ENCODE measurements around the gene NFYC.

NFYC gene

GRCh38 chr1:40798366-40799281 lies 107.1 kb downstream of the NFYC start:
- DNase-seq (ENCODE audit: low spot score): no peak

DNA sequence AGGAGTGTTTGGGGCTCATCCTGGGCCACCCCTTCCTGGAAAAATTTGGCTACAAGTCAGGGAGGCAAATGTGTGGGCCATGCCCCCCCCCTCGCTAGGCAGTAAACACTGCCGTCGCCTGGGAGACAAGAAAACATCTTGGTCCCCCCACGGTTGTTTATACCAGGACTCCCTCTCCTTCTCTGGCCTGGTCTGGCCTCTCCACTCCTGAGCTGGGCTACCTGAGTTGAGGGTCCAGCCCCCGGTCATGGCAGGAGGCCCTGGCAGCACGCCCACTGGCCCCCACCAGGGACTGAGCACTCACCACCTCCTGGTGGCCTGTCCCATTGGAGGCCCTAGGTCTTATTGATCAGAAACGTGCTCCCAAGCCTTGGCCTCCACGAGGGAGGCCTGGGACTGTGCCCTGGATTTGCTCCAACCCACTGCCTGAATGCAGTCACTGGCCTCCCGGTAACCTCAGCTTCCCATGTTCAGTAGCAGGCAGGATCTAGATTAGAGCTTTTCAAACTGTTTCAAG lies 107.9 kb downstream of the NFYC start:
- DNase-seq (ENCODE audit: low spot score): no peak

DNA sequence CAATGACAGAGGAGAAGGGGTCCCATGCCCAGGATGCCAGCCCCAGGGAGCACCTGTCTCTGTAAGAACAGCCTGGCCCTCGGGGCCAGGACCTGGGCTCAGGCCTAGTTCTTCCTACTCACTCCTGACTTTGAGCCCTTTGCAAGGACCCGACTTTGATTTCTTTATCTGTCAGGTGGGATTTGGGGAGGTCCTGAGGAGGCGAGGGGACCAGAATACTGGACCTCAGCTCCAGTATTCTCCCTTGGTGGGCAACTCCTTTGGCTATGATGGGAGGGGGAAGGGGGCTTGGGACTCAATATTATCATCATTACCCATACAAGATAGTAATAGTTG lies 110.2 kb downstream of the NFYC start:
- DNase-seq (ENCODE audit: low spot score): no peak

GRCh38 chr1:40802078-40802741 lies 110.7 kb downstream of the NFYC start:
- peak; percentile 86 for DNase-seq (ENCODE audit: low spot score)

DNA sequence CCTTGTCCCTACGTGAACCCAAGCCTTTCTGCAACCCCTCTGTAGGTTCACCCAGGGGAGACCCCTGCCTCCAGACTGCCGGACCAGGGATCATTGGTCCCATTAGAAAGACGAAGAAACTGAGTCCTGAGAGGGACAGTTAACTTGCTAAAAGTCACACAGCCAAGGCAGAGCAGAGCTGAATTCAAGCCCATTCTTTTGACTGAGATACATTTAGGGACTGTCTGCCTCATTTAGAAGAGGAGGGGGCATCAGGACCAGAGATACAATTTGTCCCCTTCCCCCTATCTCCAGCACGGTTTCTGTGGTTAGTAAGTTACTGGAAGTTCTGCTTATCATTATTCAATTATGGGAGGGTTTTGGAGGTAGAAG lies 111.2 kb downstream of the NFYC start:
- DNase-seq (ENCODE audit: low spot score): no peak

DNA sequence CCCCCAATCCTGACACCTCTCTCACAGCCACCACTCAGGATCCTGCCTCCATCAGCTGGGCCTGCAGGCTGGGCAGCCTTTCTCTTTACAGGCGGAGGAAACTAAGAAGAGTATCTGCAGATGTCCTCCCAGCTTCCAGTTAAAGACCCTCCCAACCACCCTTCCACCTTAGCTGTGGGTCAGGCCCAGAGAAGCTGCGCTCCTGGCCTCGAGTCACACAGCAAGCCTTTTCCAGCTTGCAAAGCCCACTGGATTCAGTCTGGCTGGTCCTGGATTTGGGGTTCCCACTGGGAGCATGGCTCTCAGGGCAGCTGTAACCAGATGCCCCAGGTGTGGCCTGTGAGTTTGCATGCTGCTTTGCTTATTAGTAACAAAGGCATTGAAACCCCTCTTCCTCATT lies 111.9 kb downstream of the NFYC start:
- DNase-seq (ENCODE audit: low spot score): no peak

- no peak for DNase-seq (ENCODE audit: low spot score)
These were observed 112.4 kb downstream of the NFYC start for GRCh38 chr1:40803902-40804301.

GRCh38 chr1:40806240-40806639 lies 114.7 kb downstream of the NFYC start:
- no peak for DNase-seq (ENCODE audit: low spot score)

DNA sequence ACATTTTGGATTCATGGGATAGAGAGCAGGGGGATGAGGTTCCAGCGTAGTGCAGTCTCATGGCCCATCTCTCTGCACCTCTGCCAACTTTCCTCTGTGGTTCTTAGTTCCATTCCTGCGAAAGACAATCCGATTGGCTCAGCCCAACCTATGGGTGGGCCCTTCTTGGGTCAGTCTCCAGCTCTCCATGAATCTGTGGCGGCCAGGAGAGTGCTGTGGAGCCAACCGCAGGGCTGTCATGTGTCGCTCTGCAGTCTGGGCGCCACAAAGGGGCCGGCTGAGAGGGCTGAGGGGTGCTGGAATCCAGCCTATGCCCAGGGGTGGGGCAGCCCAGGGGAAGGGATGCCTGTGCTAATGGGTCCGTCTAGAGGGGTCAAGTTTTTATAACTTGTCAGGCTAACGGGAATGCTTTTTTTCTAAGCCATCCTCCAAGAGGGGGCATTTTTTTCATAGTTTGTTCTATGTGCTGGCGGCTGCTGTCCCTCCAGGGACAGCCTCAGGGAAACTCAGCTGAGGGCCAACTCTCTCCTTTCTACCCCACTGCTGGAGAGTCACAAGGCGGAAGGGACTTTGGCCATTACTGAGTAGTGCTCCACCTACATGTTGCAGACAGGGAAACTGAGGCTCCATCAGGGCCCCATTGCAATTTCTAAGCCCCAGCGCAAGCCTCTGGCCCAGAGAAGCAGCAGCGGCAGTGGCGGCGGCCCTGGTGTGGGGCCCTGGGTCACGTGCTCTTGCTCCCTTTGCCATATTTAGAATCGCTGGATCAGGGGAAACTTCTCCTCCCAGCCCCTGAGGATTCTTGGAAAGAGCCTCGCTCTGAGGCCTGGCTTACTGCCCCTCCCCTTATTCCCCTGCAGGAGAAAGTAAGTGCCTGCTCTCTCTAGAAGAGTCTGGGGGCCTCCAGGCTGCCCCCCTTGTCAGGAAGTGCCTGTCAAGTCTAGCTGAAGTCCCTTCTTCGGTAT lies 115.5 kb downstream of the NFYC start:
- DNase-seq (ENCODE audit: low spot score): no peak

GRCh38 chr1:40808002-40808401 lies 116.5 kb downstream of the NFYC start:
- no peak for DNase-seq (ENCODE audit: low spot score)

DNA sequence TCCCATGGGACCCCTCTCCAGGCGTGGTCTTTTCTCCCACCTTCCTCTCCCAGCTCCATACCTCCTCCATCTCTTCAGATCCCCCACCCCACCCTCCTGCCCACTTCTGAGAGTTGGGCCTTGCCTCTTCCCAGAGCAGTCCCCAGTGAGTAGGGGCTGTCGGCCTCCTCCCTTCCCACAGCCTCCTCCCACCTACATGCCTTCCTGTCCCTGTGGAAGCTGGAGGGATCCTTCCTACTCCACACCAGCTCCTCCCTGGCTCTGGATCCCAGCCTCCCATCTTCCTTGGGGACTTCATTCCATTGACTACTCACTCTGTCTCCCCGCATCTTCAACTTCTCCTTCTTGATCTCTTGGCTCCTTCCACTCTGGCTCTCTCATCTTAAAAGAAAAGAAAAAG lies 116.9 kb downstream of the NFYC start:
- DNase-seq (ENCODE audit: low spot score): no peak

GRCh38 chr1:40808909-40809308 lies 117.4 kb downstream of the NFYC start:
- no peak for DNase-seq (ENCODE audit: low spot score)

DNA sequence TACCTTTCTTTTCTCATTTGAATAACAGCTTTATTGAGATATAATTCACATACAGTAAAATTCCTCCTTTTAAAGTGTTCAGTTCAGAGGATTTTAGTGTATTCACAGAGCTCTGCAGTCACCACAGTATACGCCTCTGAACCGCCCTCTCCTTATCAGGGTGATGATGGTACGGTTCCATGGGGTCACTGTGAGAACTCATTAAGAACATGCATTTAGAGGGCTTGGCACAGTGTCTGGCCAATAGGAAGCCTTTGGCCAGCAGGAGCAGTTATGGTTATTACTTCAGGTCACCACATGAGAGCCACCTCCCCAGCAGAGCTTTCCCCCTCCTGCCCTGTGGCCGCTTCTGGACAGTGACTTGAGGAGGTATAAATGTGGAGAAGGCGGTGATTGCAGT lies 119.4 kb downstream of the NFYC start:
- DNase-seq (ENCODE audit: low spot score): peak; percentile 38

DNA sequence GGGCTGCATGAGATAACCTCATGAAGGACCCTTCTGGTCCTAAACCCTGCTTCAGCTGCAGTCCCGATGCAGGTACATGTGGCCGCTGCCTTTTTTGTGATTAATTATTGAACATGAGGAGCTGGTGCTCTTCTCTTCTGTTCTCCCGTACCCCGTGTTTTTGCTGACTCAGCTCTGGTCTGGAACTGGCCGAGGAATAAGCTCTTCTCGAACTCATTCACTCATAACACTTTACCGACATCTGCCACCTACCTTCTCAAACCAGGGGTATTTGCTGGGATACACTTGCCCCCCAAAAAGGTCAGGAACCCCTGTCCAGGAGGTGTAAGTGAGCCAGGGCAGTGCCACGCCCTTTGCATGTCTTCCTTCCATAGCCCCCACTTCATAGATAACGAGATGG lies 123.9 kb downstream of the NFYC start:
- no peak for DNase-seq (ENCODE audit: low spot score)

DNA sequence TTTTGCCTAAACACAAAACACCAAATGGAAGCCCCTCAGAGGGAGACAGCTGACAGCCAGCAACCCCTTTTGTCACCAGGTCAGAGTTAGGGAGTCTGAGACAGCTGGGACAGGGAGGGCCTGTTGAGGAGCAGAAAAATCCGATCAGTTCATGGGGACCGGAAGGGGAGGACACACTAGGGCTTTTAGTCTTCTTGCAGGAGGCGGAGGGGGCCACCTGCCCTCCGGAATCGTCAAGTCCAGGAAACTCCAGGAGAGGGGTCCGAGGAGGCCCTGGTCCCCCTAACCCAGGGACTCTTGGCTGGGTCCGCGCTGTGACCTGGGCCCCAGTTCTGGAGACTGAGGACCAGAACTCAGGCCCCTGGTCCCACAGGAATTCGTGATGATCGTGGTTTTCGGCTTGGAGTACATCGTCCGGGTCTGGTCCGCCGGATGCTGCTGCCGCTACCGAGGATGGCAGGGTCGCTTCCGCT lies 126.3 kb downstream of the NFYC start:
- no peak for DNase-seq (ENCODE audit: low spot score)

GRCh38 chr1:40818264-40818961 lies 126.9 kb downstream of the NFYC start:
- DNase-seq (ENCODE audit: low spot score): peak; percentile 89

DNA sequence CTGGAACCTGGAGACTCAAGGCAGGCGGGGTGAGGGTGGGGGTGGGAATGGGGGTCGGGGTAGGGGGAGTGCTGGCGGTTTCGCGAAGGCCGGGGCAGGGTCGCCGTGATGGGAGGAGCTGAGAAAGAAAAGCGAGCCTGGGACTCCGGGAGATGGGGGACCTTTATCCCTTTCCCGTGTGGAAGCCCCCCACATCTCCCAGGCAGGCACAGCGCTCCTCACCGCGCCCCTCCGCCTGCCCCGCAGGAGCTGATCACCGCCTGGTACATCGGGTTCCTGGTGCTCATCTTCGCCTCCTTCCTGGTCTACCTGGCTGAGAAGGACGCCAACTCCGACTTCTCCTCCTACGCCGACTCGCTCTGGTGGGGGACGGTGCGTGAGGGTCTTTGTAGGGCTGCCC lies 127.6 kb downstream of the NFYC start:
- DNase-seq (ENCODE audit: low spot score): no peak

GRCh38 chr1:40820251-40820797 lies 128.8 kb downstream of the NFYC start:
- DNase-seq (ENCODE audit: low spot score): peak; percentile 64

Data from hematopoietic multipotent progenitor cell treated with erythropoietin and hydrocortisone succinate and interleukin-3 and kit ligand, for 17 days (in vitro differentiated cells).